Activated B cell treated with CpG ODN at 0.5 μM for 24 hours (primary cell): ENCODE measurements around the gene KANK2. TPM values are rescaled to one million over a fixed set of nuclear protein-coding genes. Genes with fewer than 3 reads are reported as not detected.

ENCODE experiments used
- ATAC-seq: fragments of 200-7000 bp; cut with Tn5 transposase; one replicate; pipeline ENCODE4 v1.10.0; 2021; ENCODE audit warnings: low read depth, mild to moderate bottlenecking, moderate library complexity
- CTCF ChIA-PET: fragments of 350-600 bp; sonication (Branson Sonifier 250); formaldehyde crosslinking; loops from one replicate; lab custom pipeline; 2021; ENCODE audit warnings: antibody characterized with exemption; lab: Charles Lee
- POLR2A ChIA-PET: fragments of 350-600 bp; sonication (Branson Sonifier 250); formaldehyde crosslinking; loops from one replicate; lab custom pipeline; 2021; ENCODE audit warnings: antibody characterized with exemption; lab: Charles Lee
- DNase-seq: peaks from one replicate; pipeline ENCODE4 v3.0.0; 2022
- H3K27ac Mint-ChIP-seq: one replicate; pipeline ENCODE4 v1.8.0; 2020; ENCODE audit warnings: mixed read lengths
- H3K27me3 Mint-ChIP-seq: one replicate; pipeline ENCODE4 v1.8.0; 2021; ENCODE audit warnings: mixed read lengths
- H3K36me3 Mint-ChIP-seq: one replicate; pipeline ENCODE4 v1.8.0; 2021; ENCODE audit warnings: low read depth, mixed read lengths
- H3K4me1 Mint-ChIP-seq: one replicate; pipeline ENCODE4 v1.8.0; 2021; ENCODE audit warnings: mixed read lengths
- H3K4me3 Mint-ChIP-seq: one replicate; pipeline ENCODE4 v1.8.0; 2020; ENCODE audit warnings: mild to moderate bottlenecking, mixed read lengths
- H3K9me3 Mint-ChIP-seq: one replicate; pipeline ENCODE4 v1.8.0; 2020; ENCODE audit warnings: mixed read lengths
- intact Hi-C: fragments of 100-400 bp; cut with micrococcal nuclease; formaldehyde crosslinking; loops from one replicate; pipeline ENCODE4 v1.15.1; 2024
- total RNA-seq: library from RNA; stranded (reverse); gene quantifications from 2 replicates; pipeline ENCODE4 v1.2.3, GENCODE V29; 2022
- TF ChIP-seq, protein P1 (sequence below): fragments of 200-600 bp; IDR thresholded peaks from one replicate; pipeline ENCODE4 v1.8.0; 2022; ENCODE audit warnings: antibody characterized with exemption, mild to moderate bottlenecking

KANK2 gene
- total RNA-seq, 1 donor from 2014 or later: 3.3 TPM

GRCh38 chr19:11175920-11176319, 21.4 kb downstream of the KANK2 start:
- Mint-ChIP-seq H3K4me1 (peaks cover 20% of the 10 kb centered on the region), H3K4me3 (no peak overlapping the region), H3K27ac (no peak overlapping the region), H3K9me3 (no peaks in the 10 kb centered on the region), H3K27me3 (peaks cover 2% of the 10 kb centered on the region), H3K36me3 (no peaks in the 10 kb centered on the region)
- intact Hi-C loops: no loop called here
- ATAC-seq (no peak), DNase-seq (no peak)
- TF ChIP-seq, protein P1, sequence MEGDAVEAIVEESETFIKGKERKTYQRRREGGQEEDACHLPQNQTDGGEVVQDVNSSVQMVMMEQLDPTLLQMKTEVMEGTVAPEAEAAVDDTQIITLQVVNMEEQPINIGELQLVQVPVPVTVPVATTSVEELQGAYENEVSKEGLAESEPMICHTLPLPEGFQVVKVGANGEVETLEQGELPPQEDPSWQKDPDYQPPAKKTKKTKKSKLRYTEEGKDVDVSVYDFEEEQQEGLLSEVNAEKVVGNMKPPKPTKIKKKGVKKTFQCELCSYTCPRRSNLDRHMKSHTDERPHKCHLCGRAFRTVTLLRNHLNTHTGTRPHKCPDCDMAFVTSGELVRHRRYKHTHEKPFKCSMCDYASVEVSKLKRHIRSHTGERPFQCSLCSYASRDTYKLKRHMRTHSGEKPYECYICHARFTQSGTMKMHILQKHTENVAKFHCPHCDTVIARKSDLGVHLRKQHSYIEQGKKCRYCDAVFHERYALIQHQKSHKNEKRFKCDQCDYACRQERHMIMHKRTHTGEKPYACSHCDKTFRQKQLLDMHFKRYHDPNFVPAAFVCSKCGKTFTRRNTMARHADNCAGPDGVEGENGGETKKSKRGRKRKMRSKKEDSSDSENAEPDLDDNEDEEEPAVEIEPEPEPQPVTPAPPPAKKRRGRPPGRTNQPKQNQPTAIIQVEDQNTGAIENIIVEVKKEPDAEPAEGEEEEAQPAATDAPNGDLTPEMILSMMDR: no peak
- ChIA-PET POLR2A (no interaction called here), CTCF (no interaction called here)

- ChIA-PET CTCF (no interaction called here), POLR2A (no interaction called here)
- no peak for ATAC-seq
- Mint-ChIP-seq H3K27me3 (peaks cover 2% of the 10 kb centered on the region), H3K4me3 (no peak overlapping the region), H3K9me3 (no peaks in the 10 kb centered on the region), H3K36me3 (no peaks in the 10 kb centered on the region), H3K4me1 (peaks cover 7% of the 10 kb centered on the region), H3K27ac (no peak overlapping the region)
- intact Hi-C loops: no loop called here
- DNase-seq: no peak
- TF ChIP-seq, protein P1: no peak
These were observed 23.0 kb downstream of the KANK2 start for GRCh38 chr19:11174336-11174735.

GRCh38 chr19:11173516-11174155, 23.7 kb downstream of the KANK2 start:
- intact Hi-C loops: no loop called here
- TF ChIP-seq, protein P1: no peak
- no peak overlapping the region for H3K4me3 Mint-ChIP-seq
- ATAC-seq (no peak), DNase-seq (no peak)
- POLR2A ChIA-PET: no interaction called here
- H3K27me3 Mint-ChIP-seq: peaks cover 2% of the 10 kb centered on the region
- H3K27ac Mint-ChIP-seq: no peak overlapping the region
- no peaks in the 10 kb centered on the region for H3K9me3 Mint-ChIP-seq
- CTCF ChIA-PET: no interaction called here
- H3K36me3 Mint-ChIP-seq: no peaks in the 10 kb centered on the region
- H3K4me1 Mint-ChIP-seq: peaks cover under 1% of the 10 kb centered on the region

DNA sequence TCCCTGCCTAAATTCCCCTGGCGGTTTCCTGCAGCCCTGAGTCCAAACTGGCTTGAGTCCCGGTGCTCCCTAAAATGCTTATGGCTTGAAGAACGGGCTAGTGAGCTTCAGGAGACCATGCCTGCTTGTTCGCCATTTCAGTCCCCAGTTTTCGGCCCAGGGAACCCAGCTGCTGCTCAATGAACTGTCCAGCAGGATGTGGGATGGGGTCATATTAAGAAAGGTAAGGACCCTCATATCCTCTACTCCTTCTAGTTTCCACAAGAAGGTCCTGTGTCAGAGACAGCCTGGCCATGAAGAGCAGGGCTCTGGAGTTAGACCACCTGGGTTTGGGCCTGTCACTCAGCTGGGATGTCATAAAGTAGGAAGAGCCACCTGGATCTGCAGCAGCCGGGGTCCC, 24.8 kb downstream of the KANK2 start:
- CTCF ChIA-PET: no interaction called here
- Mint-ChIP-seq H3K9me3 (no peaks in the 10 kb centered on the region), H3K27me3 (no peaks in the 10 kb centered on the region), H3K27ac (no peak overlapping the region), H3K4me3 (no peak overlapping the region), H3K4me1 (no peaks in the 10 kb centered on the region), H3K36me3 (no peaks in the 10 kb centered on the region)
- TF ChIP-seq, protein P1: no peak
- intact Hi-C loops: no loop called here
- POLR2A ChIA-PET: no interaction called here
- ATAC-seq (no peak), DNase-seq (no peak)

GRCh38 chr19:11171144-11171543, 26.2 kb downstream of the KANK2 start:
- CTCF ChIA-PET: no interaction called here

More at GRCh38 chr19:11171144-11171543, 26.2 kb downstream of the KANK2 start:
- Mint-ChIP-seq H3K4me1 (no peaks in the 10 kb centered on the region), H3K9me3 (no peaks in the 10 kb centered on the region), H3K27me3 (no peaks in the 10 kb centered on the region), H3K36me3 (no peaks in the 10 kb centered on the region), H3K27ac (no peak overlapping the region), H3K4me3 (no peak overlapping the region)
- POLR2A ChIA-PET: no interaction called here
- ATAC-seq (no peak), DNase-seq (no peak)
- TF ChIP-seq, protein P1: no peak
- intact Hi-C loops: no loop called here
